SW 1271 (cell line): ENCODE measurements around the gene WDR64.
A peak's percentile ranks its signal among the peaks of the same experiment; 100 is the strongest.

ENCODE experiments used
- DNase-seq, 2 experiments: peaks; one replicate each; lab custom pipeline; 2025; lab: John Stamatoyannopoulos, UW

WDR64 gene

DNA sequence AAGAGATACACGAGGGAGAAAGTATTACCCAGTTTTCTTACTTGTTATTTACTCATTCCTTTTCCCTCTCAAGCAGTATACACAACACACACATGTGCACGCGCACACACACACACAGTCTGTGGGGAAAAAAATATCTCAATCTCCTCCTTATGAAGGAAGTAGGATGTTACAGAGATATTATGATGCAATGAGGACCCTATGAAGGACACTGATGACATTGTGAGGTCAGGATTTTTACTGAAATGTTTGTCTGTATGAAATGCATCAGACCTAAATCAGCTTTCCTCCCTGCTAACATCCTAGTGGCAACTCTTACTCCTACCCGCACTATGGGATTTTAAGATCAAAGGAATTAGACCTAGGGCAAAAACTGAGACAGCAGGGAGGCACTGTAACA lies at the start of gene WDR64:
Gene WDR64, plus strand, starts transcription at position 270 of the 400 bp plus-strand sequence. CDS start 204 bp downstream, outside the sequence.
- no peak for DNase-seq

DNA sequence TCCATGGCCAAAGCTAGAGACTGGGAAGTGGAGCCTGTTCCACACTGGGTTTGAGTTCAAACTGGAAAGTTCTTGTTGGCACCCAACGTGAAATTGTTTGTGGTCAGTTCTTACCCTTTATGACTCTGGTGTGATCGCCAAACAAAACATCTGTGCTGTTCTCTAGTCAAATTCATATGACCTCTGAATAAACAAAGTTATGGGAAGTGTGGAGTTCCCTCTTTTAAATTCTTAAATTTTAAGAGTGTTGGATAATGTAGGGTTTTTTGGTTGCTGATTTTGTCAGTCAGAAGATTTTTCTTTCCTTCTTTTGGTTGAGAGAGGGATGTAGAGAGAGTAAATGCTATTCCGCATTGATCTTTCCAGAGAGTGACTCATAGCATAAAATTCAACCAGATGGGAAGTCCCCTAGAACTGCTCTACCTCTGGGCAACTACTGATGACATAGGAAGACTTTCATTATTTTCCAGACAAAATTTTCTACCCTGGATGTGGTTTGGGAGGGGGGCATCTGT lies 48.3 kb upstream of the WDR64 start:
- DNase-seq, result no peak

DNA sequence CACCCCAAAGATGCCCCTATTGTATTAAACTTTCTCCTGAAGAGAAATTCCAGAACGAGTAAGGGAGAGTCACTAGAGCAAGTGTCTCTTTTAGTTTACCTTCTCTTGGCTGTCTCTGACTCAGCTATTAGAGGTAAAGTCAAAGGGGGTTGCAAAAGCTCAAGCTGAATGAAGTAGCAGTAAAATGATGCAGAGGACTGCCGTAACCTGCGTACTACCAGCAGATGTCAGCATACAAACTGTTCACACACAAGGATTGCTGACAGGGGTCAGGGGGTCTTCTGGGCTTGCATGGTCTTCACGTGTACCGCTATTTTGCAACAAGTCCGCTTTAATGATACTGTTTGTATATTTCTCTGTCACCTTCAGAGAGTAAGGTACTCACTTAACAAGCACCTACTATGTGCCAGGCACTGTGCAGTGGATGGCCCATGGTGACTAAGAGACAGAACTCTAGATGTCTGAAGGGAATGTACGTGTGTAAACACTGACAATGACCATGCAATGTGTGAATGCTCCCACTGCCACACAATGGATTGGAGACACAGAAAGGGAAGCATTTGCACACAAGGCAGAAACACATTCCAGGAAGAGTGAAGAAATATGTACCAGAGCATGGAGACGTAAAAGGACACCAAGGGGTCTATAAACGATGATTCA lies 46.8 kb upstream of the WDR64 start:
- DNase-seq, result no peak

DNA sequence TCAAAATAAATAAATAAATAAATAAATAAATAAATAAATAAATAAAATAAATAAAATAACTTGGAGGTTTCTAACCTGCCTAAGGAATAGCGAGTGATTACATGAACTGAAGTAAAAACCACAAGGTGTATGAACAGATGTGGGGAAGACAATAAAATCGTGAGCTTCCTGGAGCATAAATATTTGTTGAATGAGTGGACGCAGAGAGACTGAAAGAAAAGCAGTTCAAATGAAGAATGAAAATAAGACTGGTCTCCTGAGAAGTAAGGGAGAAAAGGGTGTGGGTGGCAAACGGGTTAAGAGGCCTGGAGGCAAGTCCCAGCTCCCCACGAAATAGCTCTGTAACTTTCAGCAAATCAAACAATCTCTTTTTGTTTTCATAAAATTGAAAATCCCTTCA lies 45.5 kb upstream of the WDR64 start:
- no peak for DNase-seq

DNA sequence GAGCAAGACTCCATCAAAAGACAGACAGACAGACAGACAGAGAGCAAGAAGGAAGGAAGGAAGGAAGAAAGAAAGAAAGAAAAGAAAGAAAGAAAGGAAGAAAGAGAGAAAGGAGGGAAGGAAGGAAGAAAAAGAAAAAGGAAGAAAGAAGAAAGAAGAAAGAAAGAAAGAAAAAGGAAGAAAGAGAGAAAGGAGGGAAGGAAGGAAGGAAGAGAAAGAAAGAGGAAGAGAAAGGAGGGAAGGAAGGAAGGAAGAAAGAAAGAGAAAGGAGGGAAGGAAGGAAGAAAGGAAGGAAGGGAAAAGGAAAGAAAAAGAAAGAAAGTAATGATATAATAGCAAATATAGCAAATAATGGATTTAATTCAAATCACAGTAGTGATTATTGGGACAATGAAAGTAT lies 44.6 kb upstream of the WDR64 start:
- DNase-seq, result no peak

DNA sequence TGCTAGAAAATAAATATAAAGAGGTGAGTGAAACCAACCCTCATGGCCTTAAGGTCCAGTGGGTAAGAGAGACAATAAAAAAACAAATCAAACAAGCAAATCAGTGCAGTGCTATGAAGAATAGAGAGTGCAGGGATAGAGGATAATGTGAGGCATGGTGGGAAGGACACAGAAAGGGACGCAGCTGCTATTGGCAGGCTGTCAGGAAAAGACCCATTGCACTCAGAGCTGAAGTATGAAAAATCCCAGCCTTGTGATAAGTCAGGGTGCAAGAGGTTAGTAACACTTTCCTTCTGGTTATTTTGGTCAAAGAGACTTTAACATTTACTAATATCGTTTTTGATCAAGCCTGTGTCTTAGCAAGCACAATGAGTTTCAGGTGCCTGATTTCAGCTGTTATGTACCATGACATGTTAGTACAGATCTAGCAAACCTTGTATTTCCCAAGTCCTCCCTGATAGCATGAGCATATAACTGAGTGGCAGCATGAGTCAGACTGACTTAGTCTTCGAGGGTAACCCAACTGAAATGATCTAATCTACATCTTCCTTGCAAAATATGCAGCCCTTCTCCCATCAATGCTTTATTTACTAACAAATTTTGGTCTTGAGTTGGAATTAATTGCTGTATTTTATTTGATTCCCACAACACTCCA lies 43.6 kb upstream of the WDR64 start:
- DNase-seq, result no peak

DNA sequence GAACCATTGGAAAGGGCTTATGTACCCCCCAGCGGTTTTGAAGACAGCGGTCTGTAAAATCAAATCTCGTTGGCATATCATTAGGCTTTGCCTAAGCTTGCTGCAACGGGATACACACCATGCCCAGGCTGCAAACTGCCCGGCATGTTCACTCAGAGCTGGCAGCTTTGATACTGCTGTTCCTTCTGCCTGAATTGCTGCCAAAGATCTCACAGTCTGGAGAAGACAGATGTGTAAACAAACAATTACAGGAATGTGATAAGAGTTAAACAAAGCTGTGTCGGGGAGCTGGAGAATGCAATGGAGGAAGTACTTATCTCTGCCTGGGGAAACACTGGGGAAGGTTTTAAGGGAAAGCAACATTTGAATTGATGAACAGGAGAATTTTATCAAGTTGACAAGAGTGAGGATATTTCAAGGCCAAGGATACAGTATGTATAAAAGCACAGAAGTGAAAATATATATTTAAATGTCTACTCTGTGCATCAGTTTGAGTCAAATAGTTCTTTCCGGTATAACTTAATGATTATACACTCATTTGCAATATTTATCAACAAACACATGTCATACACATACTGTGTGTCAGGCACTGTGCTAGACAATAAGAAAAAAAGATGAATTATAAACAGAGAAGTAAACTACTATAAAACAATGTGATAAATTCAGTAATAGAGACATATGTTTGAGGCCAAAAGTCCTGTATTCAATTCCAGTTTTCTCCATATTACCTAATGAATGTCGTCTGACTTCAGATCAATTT lies 41.8 kb upstream of the WDR64 start:
- DNase-seq, result no peak

DNA sequence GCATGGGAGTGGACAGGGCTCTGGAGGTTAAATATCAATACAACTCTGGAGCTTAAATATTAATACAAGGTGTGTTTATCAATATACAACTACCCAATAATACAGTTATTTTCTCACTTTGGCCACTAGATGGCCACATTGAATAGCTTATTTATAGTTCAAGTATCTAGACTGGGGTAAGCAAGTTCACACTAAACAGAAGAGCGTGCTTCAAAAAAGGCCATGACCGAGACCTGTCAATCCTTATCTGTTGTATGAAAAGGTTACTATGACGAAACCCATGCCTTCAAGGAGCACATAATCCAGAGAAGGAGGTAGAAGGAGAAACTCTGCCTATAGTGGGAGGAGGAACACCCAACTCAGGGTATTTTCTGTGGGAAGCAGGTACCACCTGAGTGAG lies 41.0 kb upstream of the WDR64 start:
- peak in 1 of 2 experiments; percentile 32 for DNase-seq

DNA sequence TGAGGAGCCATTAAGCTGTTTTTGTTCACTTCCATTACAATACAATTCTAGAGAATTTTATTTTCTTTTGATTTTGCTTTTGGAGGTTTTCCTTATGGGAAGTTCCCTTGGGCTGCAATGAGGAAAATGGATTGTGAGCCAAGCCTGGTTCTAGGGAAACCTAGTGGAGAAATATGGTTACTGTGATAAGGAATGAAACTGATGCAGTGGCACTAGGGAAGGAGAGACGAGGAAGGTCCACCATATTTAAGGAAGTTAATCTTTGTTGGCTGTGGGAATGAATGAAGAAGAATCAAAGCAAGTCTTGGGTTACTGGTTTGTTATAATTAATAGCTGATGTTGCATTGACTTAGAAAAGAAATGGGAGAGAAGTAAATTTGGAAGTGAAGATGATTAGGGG lies 40.3 kb upstream of the WDR64 start:
- DNase-seq, result no peak

DNA sequence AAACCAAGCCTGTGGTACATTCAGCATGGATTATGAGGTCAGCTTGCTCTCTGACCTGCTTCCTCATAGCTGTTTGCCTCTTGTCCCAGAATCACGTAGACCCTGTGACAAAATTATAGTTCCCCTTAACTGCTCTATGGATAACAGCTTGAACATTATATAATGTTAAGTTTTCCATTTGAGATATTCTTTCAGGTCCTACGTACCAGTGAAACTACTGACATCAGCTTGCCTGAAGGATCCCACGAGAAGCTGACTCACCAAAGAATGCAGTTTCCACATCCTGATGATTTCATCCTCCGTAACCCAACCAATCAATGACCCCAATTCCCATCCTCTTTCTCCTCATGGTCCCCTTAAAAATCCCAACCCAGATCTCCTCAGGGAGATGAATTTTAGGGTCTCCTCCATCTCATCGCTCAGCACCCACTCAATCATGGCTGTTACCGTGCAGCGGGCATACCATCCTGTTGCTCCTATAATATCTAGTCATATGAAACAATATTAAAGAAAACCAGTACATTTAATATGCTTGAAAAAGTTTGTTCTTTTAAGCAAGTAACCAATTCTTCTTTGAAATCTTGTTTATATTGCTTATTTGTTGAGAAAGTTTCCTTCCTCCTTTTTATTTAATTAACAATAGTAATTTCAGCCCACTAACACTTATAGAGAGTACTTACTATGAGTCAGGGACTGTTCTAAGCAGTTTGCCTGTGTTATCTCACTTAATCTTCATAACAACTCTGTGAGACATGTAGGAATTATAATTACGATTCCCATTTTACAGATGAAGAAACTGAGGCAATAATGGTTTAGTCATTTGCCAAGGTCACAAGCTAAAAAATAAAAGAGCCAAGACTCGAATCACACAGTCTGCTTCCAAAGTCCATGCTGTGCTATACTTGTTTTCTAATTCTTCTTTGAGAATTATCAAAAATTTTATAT lies 39.3 kb upstream of the WDR64 start:
- peak in 1 of 2 experiments; percentile 2 for DNase-seq

DNA sequence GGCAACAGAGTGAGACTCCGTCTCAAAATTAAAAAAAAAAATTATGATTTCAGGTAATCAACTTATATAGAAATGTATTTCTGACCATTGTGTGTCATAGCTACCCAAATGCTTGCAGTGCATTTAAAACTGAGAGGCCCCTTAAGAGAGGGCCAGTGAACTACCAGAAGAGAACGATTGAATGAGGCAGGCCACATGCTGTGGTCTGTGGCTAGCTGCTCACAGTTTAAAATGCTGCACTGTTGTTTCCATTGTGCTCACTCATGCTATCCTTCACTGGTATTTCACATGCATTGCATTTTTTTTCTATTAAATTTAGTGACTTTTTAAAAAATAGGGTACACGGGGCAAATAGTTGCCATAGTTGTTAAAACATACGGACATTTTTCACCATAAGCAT lies 37.9 kb upstream of the WDR64 start:
- no peak for DNase-seq

DNA sequence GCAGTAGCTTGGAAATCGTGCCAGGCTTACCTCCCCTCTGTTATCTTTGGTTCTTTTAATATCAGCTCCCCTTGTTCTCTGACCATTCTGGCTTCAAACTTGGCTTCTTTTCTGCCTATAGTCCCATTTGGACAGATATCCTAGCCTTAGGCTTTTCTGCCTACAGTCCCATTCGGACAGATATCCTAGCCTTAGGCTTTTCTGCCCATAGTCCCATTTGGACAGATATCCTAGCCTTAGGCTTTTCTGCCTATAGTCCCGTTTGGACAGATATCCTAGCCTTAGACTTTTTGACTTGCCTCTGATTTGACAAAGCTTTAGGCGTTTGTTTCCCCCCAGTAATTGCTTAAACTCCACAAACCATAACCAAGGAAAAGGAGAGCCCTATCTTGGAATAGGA lies 37.5 kb upstream of the WDR64 start:
- DNase-seq, result no peak

DNA sequence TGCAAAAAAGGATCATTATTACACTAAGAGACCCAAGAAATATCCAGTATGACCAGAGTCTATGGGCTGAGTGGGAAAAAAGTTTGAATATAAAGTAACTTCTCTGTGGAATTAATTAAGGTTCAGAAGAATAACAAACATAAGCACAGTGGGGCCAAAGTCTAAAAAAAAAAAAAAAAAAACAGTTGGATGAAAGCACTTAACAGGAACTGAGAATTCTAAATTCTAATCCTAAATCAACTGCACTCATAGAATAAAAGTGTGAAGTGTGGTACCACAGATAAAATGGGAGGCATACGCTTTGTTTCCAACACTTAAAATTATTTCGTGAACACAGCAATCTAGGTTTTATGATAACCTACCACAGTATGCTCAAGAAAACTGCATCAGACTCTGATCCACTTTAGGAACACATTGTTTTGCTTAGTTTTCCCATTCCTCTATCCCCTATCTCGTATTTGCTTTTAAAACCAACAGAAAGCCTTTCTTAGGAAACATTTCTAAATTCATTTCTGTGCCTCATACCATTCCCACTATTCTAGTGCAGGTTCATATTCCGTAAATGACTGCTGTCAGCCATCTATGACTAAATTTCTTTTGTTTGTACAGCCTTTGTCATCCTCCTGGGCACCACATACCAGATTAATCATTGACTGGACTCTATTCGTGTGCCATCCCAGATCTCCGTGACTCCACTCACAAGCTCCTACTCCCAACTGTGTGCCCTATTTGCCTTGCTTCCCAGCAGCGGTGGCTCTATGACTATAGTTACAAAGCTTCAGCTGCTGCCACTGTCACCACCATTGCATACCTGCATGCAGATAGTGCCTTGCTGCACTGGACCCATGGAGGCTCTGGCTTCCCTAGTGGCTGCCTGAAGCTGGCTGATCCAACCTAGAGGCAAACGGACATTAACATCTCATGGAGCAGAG lies 36.8 kb upstream of the WDR64 start:
- no peak for DNase-seq

DNA sequence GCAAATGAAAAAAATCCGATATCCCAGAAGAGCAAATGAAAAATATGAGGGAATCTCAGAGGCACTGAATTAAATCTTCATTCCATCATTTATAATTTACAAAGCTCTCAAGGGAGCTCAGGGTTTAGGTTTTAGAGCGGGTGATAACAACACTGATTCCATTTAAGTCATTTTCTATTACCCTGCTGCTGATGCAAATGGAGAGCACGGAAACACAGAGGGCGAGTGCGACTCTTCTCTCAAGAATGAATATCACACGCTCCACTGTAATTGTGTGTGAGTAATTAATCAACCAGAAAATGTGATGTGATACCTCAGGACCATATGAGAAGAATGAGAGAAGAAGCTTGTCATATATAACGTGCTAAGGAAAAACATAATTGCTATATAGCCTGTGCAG lies 34.7 kb upstream of the WDR64 start:
- DNase-seq, result no peak

DNA sequence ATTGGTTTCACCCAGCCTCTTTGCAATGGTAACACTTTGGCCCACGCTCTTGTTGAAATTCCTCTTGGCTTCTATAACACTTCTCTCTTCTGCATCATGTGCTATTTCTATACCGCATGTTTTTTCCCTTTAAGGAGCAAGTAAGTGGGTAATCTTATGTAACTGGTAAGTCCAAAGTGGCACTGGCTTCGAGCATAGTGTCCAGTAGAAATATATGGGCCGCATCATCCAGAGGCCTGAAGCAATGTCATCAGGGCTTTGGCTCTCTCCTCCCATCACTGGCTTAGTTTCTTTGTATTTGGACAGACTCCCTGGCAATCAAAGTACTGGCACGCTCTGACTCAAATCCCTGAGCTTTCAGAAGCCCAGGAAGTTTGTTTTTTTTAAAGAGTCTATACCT lies 29.4 kb upstream of the WDR64 start:
- DNase-seq, result no peak

DNA sequence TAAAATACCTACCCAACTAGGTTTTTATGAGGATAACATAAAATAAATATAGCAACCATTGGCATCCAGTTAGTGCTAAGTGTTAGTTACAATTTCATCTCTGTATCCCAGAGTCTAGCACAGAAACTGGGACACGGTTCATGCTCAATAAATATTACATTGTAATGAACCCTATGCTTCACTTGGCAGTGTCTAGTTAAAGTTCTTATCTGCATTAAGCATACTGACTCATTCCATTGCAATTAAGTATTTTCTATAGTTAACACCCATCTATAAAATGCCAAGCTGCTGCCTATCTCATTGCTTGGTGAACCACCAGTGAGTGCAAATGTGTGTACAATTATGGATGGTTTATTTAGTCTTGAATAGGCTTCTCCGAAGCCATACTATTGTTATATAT lies 27.1 kb upstream of the WDR64 start:
- DNase-seq, result no peak

DNA sequence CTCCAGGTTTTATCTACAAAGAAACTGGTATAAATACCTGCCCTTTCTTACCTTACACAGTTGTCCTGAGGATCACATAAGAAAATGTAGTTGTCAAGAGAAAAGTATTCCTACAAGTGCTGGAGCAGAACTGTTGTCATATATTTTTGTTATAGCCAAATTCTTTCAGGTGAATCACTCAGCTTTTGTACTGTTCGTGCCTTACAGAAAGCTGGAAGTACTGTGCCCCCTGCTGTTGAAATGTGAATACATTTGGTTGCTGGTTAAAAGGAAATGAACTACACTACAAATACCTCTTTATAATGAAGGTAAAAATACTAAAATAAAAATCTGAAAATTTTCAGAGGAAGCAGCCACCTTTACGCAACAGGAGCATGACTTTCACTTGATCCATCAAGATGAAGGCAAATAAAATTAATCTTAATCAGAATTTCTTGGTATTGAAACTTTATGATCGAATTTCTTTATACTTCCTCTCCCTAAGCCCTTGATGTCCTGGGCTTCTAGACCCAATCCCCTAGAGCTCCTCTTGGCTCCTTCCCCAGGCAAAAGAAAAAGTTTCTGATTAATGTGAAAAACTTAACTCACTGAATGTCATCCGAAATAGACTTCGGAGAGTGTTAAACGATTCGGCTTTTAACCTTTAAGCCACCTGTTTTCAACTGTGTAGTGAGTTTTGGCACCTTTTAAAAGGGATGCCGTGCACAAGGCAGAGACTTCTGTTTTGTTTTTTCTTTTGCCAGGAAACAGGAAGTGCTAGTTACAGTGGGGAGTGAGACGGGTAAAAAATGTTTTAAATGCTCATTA lies 24.4 kb upstream of the WDR64 start:
- peak in 1 of 2 experiments; percentile 29 for DNase-seq

DNA sequence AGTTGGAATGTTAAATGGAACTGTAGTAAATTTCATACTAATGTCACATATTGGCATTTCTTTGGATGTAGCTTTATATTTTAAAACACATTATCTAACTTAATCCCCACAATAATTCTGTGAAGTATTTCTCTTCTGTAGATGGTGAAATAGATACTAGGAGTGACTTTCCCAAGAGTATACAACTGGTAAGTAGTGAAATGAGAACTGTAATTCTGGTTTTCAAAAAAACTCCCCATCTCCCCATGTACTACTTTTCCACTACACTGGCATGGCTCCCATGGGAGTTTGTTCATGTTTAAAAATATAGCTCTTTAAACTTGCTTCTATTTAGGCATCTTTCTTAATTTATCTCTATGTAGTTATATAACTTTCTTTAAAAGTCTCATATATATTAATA lies 22.1 kb upstream of the WDR64 start:
- DNase-seq, result no peak

DNA sequence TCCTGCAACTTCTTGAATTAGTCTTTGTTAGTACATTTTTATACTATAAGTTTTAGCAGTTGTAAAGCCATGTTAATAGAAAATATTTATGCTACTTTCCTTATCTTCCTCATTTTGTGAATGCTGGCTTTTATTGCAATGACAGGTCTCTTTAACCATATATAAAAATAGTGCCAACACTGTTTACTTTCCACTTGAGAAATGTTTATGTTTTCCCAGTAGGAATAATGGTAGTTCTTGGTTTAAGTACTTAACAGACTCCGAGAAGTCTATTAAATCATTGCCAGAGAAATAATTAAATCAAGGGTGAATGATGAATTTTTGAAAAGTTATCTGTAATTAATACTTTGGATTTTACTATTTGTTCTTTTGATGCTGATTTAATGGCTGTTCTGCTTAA lies 21.6 kb upstream of the WDR64 start:
- DNase-seq, result no peak

DNA sequence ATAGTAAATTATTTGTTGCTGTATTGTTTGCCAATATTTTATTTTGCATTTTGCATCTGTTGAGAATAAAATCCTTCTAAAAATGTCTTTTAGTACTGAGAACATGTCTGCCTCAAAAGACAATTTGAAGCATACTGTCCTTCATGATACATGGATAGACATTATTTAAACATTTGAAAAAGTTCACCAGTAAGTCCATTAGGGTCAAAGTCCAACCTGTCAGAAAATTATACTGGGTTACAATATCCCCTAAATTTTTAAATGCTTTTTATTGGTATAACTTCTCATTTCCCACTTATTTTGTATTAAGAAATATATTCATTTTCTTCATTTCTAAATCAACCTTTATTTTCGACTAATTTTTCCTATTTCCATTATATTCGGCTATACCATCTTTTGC lies 21.2 kb upstream of the WDR64 start:
- no peak for DNase-seq
